Melanocyte of skin (primary cell): Measurements from ENCODE around the gene NPR3. TPM values are rescaled to one million over a fixed set of nuclear protein-coding genes. Genes with fewer than 3 reads are reported as not detected.

ENCODE experiments used
- total RNA-seq, 2 donors: library from RNA; depleted of rRNA; stranded (reverse); fragments of >200 nt; gene quantifications; 2 replicates each; pipeline ENCODE4 v1.2.3, GENCODE V29; 2012

Gene NPR3, protein sequence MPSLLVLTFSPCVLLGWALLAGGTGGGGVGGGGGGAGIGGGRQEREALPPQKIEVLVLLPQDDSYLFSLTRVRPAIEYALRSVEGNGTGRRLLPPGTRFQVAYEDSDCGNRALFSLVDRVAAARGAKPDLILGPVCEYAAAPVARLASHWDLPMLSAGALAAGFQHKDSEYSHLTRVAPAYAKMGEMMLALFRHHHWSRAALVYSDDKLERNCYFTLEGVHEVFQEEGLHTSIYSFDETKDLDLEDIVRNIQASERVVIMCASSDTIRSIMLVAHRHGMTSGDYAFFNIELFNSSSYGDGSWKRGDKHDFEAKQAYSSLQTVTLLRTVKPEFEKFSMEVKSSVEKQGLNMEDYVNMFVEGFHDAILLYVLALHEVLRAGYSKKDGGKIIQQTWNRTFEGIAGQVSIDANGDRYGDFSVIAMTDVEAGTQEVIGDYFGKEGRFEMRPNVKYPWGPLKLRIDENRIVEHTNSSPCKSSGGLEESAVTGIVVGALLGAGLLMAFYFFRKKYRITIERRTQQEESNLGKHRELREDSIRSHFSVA
- total RNA-seq, result under 1 TPM; under 0.01 TPM

DNA sequence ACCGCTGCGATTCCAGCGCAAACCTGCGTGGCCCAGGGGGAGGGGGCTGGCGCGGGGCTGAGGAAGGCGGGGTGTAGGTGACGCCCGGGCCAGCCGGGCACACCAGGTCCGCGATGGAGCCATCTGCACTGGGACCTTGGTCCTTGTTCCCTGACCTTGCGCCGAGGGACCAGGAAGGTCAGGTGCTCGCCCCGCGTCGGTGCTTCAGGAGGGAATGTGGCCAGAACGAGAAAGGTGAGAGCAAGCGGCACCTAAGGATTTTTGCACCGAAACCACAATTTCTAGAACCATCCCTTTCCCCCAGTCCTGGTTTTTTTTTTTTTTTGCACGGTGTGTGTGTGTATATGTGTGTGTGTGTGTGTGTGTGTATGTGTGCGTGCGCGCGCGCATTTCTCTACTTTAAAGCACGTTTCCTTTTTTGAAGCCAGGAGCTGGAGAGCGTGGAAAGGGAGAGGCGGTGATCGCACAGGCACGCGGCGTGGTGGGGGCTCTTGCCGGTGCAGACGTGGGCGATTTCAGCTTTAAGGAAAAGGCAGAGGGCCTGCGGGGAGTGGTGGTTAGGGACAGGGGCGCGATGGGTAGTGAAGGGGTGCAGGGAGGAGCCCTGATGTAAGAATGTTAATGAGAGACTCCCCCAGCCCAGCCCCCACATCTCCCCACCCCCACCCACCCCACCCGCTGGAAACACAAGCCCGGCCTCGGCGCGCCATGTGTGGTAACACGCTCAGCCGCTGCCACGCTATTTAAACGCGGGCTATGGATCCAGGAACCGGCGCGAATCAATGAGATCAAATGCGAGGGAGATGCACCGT, at the start of gene NPR3:
Gene NPR3, plus strand, starts transcription at position 772 of the 812 bp plus-strand sequence. CDS start 456 bp downstream, outside the sequence.

Other genes with a start within 250 kb of the NPR3 start
- 10 to 100 TPM; 63.7 to 96.2 TPM for gene SUB1, start 125.8 kb upstream of the NPR3 start, total RNA-seq